Measurements from ENCODE around the gene ASB18. TPM values are rescaled to one million over a fixed set of nuclear protein-coding genes. Genes with fewer than 3 reads are reported as not detected.

Gene ASB18
- total and polyA plus RNA-seq, 2 of the 8 experiments (the other 6 are each of a cell fraction or from before 2014, with no cell fraction given): not detected

- TF ChIP-seq EGR1 (IDR thresholded peaks at IDR 0.05; ENCODE audit: borderline replicate concordance, low read depth, low read length): no peak
- no peak for TF ChIP-seq ZNF274 (IDR thresholded peaks at IDR 0.05; ENCODE audit: borderline replicate concordance, extremely low read depth, low read length)
- TF ChIP-seq POLR2A (IDR thresholded peaks at IDR 0.05; ENCODE audit: control extremely low read depth in 1 of 2, low read depth in 2 of 2, low read length in 2 of 2): no peak
These were observed 42.4 kb downstream of the ASB18 start (continued) for GRCh38 chr2:236221798-236222197.

Data from H1 (cell line).